Type B pancreatic cell (in vitro differentiated cells): Measurements from ENCODE around the gene EID2B. TPM values are rescaled to one million over a fixed set of nuclear protein-coding genes. Genes with fewer than 3 reads are reported as not detected.

ENCODE experiments used
- DNase-seq: peaks from one replicate; pipeline ENCODE4 v3.0.0; 2021; ENCODE audit warnings: mixed read lengths; ENCODE audit not compliant: unreplicated experiment; ENCODE audit errors: extremely low spot score
- H3K27ac Mint-ChIP-seq: 2 replicates; pipeline ENCODE4 v1.8.0; 2021; ENCODE audit warnings: mild to moderate bottlenecking, mixed read lengths
- H3K27me3 Mint-ChIP-seq: 2 replicates; pipeline ENCODE4 v1.8.0; 2021; ENCODE audit warnings: mixed read lengths
- H3K36me3 Mint-ChIP-seq: 2 replicates; pipeline ENCODE4 v1.8.0; 2021; ENCODE audit warnings: mixed read lengths
- H3K4me1 Mint-ChIP-seq: one replicate; pipeline ENCODE4 v1.8.0; 2021; ENCODE audit warnings: mixed read lengths; ENCODE audit not compliant: unreplicated experiment
- H3K4me3 Mint-ChIP-seq: 2 replicates; pipeline ENCODE4 v1.8.0; 2021; ENCODE audit warnings: mild to moderate bottlenecking, mixed read lengths
- H3K9me3 Mint-ChIP-seq: 2 replicates; pipeline ENCODE4 v1.8.0; 2021; ENCODE audit warnings: mixed read lengths
- CTCF ChIP-seq: fragments of 200-600 bp; sonication (generic); conservative IDR thresholded peaks from 2 replicates; pipeline ENCODE4 v1.5.0; 2021; ENCODE audit warnings: antibody characterized with exemption, mild to moderate bottlenecking
- total RNA-seq: library from RNA; stranded (reverse); gene quantifications from 2 replicates; pipeline ENCODE4 v1.2.1, GENCODE V29; 2021; ENCODE audit warnings: low replicate concordance

The EID2B gene
- total RNA-seq, 1 donor from 2014 or later: 4.8 TPM

GRCh38 chr19:39558624-39559117 lies 26.0 kb upstream of the EID2B start:
- peaks cover 4% of the 10 kb centered on the region for H3K4me1 Mint-ChIP-seq
- no peak for TF ChIP-seq CTCF
- H3K36me3 Mint-ChIP-seq: no peaks in the 10 kb centered on the region
- no peak overlapping the region for H3K4me3 Mint-ChIP-seq
- H3K27ac Mint-ChIP-seq: no peak overlapping the region
- no peak for DNase-seq
- no peaks in the 10 kb centered on the region for H3K9me3 Mint-ChIP-seq
- H3K27me3 Mint-ChIP-seq: peaks cover 42% of the 10 kb centered on the region

- H3K4me1 Mint-ChIP-seq: peaks cover 4% of the 10 kb centered on the region
- peak overlapping the region; percentile 34 for H3K27ac Mint-ChIP-seq
- H3K9me3 Mint-ChIP-seq: no peaks in the 10 kb centered on the region
- H3K36me3 Mint-ChIP-seq: no peaks in the 10 kb centered on the region
- no peak for TF ChIP-seq CTCF
- H3K27me3 Mint-ChIP-seq: peaks cover 46% of the 10 kb centered on the region
- no peak overlapping the region for H3K4me3 Mint-ChIP-seq
- no peak for DNase-seq
Measured at GRCh38 chr19:39557811-39558623, 25.4 kb upstream of the EID2B start.

- Mint-ChIP-seq H3K27me3 (peaks cover 41% of the 10 kb centered on the region), H3K4me3 (no peak overlapping the region), H3K9me3 (no peaks in the 10 kb centered on the region), H3K36me3 (no peaks in the 10 kb centered on the region), H3K27ac (no peak overlapping the region), H3K4me1 (peaks cover 4% of the 10 kb centered on the region)
- no peak for TF ChIP-seq CTCF
- DNase-seq: no peak
Measured at GRCh38 chr19:39555883-39556282, 23.2 kb upstream of the EID2B start.

GRCh38 chr19:39554701-39555311 lies 22.2 kb upstream of the EID2B start:
- no peak overlapping the region for H3K4me3 Mint-ChIP-seq
- H3K27ac Mint-ChIP-seq: no peak overlapping the region
- no peaks in the 10 kb centered on the region for H3K9me3 Mint-ChIP-seq
- no peak for DNase-seq
- peaks cover 41% of the 10 kb centered on the region for H3K27me3 Mint-ChIP-seq
- TF ChIP-seq CTCF: no peak
- H3K4me1 Mint-ChIP-seq: peaks cover 4% of the 10 kb centered on the region
- no peaks in the 10 kb centered on the region for H3K36me3 Mint-ChIP-seq

GRCh38 chr19:39553082-39553652 lies 20.5 kb upstream of the EID2B start:
- Mint-ChIP-seq H3K27me3 (peaks cover 32% of the 10 kb centered on the region), H3K9me3 (no peaks in the 10 kb centered on the region), H3K4me3 (no peak overlapping the region), H3K4me1 (peaks cover 3% of the 10 kb centered on the region), H3K36me3 (no peaks in the 10 kb centered on the region), H3K27ac (no peak overlapping the region)
- TF ChIP-seq CTCF: no peak
- no peak for DNase-seq
